Left ventricle myocardium inferior (tissue), 1 donor: Measurements from ENCODE around the gene SMAD2. TPM values are rescaled to one million over a fixed set of nuclear protein-coding genes. Genes with fewer than 3 reads are reported as not detected.

Experiments
- DNase-seq: peaks from one replicate; pipeline ENCODE4 v3.0.0-alpha.2; 2020
- H3K27ac ChIP-seq: fragments of 200-600 bp; replicated peaks from 2 replicates; pipeline ENCODE4 v1.8.0; 2021
- H3K27me3 ChIP-seq: fragments of 200-600 bp; 2 replicates; pipeline ENCODE4 v1.8.0; 2021; ENCODE audit warnings: low read depth
- H3K36me3 ChIP-seq: fragments of 200-600 bp; 2 replicates; pipeline ENCODE4 v1.8.0; 2021
- H3K4me1 ChIP-seq: fragments of 200-600 bp; 2 replicates; pipeline ENCODE4 v1.8.0; 2021
- H3K4me3 ChIP-seq: fragments of 200-600 bp; 2 replicates; pipeline ENCODE4 v1.8.0; 2021; ENCODE audit warnings: mild to moderate bottlenecking, moderate library complexity
- H3K9me3 ChIP-seq: fragments of 200-600 bp; replicated peaks from 2 replicates; pipeline ENCODE4 v1.8.0; 2021
- CTCF ChIP-seq: fragments of 200-600 bp; IDR thresholded peaks from 2 replicates; pipeline ENCODE4 v1.8.0; 2021; ENCODE audit warnings: antibody characterized with exemption, mild to moderate bottlenecking, borderline replicate concordance
- intact Hi-C: fragments of 100-400 bp; cut with micrococcal nuclease; formaldehyde crosslinking; loops from one replicate; pipeline ENCODE4 v1.11.0; 2022
- long read RNA-seq: library from polyadenylated mRNA; unstranded; transcript quantifications from one replicate; pipeline ENCODE4 v2.0.0, GENCODE V29; 2021
- total RNA-seq: library from RNA; stranded (reverse); fragmentation: NEBNext Ultra II Directional; extraction: Animal tissue kit (Norgen Biotek cat#: 25700); gene quantifications from one replicate; pipeline ENCODE4 v1.2.1, GENCODE V29; 2021
- donor health status: DM: no; HTN: yes; CAD: no; lungs with severe emphysema.

SMAD2 gene
- total RNA-seq = 80.9 TPM
- long read RNA-seq, full-length matches to known transcripts = 41 of 77 reads
- long read RNA-seq, partial matches to known transcripts = 10 of 77 reads
- long read RNA-seq, other reads (novel, unspliced or antisense) = 26 of 77 reads

- no peak for TF ChIP-seq CTCF
- peaks cover 59% of the 10 kb centered on the region for H3K4me1 ChIP-seq
- no peaks in the 10 kb centered on the region for H3K9me3 ChIP-seq
- H3K27ac ChIP-seq = peak within 1 kb of the TSS; percentile 99
- no peaks in the 10 kb centered on the region for H3K27me3 ChIP-seq
- H3K4me3 ChIP-seq = peak within 1 kb of the TSS; percentile 80
- no peaks in the 10 kb centered on the region for H3K36me3 ChIP-seq
- intact Hi-C loops = no loop called here
- DNase-seq = peak; percentile 82
These were observed at the start of gene SMAD2 for GRCh38 chr18:47930199-47930930. Gene SMAD2 (minus strand): TSS chr18:47930659. CDS start chr18:47896756, 33,903 bp downstream.

GRCh38 chr18:47979611-47980200, 49.2 kb upstream of the SMAD2 start:
- Histone ChIP-seq H3K9me3 (no peaks in the 10 kb centered on the region), H3K27me3 (peaks cover 6% of the 10 kb centered on the region), H3K4me3 (no peak overlapping the region), H3K27ac (no peak overlapping the region), H3K4me1 (no peaks in the 10 kb centered on the region), H3K36me3 (no peaks in the 10 kb centered on the region)
- intact Hi-C loops = no loop called here
- DNase-seq = no peak
- TF ChIP-seq CTCF = no peak

- peaks cover 11% of the 10 kb centered on the region for H3K27me3 ChIP-seq
- H3K4me3 ChIP-seq = no peak overlapping the region
- no peaks in the 10 kb centered on the region for H3K4me1 ChIP-seq
- intact Hi-C loops = no loop called here
- no peak for TF ChIP-seq CTCF
- no peaks in the 10 kb centered on the region for H3K9me3 ChIP-seq
- H3K27ac ChIP-seq = no peak overlapping the region
- H3K36me3 ChIP-seq = no peaks in the 10 kb centered on the region
- DNase-seq = no peak
These were observed 48.1 kb upstream of the SMAD2 start for GRCh38 chr18:47978603-47979002.

GRCh38 chr18:47978141-47978540, 47.7 kb upstream of the SMAD2 start:
- H3K9me3 ChIP-seq = no peaks in the 10 kb centered on the region
- no peak overlapping the region for H3K4me3 ChIP-seq
- H3K36me3 ChIP-seq = no peaks in the 10 kb centered on the region
- peaks cover 15% of the 10 kb centered on the region for H3K27me3 ChIP-seq
- DNase-seq = no peak
- no peak for TF ChIP-seq CTCF
- intact Hi-C loops = no loop called here
- no peak overlapping the region for H3K27ac ChIP-seq
- no peaks in the 10 kb centered on the region for H3K4me1 ChIP-seq

GRCh38 chr18:47975701-47976100, 45.2 kb upstream of the SMAD2 start:
- DNase-seq = no peak
- Histone ChIP-seq H3K27ac (no peak overlapping the region), H3K27me3 (peaks cover 25% of the 10 kb centered on the region), H3K4me1 (no peaks in the 10 kb centered on the region), H3K9me3 (no peaks in the 10 kb centered on the region), H3K4me3 (no peak overlapping the region), H3K36me3 (no peaks in the 10 kb centered on the region)
- no peak for TF ChIP-seq CTCF
- intact Hi-C loops = no loop called here
